HepG2 (cell line): ENCODE data around the gene RTEL1. TPM values are rescaled to one million over a fixed set of nuclear protein-coding genes. Genes with fewer than 3 reads are reported as not detected.
A peak's percentile ranks its signal among the peaks of the same experiment; 100 is the strongest.

ENCODE experiments used
- ASH2L ChIP-seq: fragments of 300-600, 200-600 bp; sonication (generic); IDR thresholded peaks from 2 replicates; pipeline ENCODE4 v1.7.0; 2017; ENCODE audit warnings: low read depth, mild to moderate bottlenecking, moderate library complexity, mixed read lengths, low read length; ENCODE audit not compliant: insufficient read length
- CCAR2 ChIP-seq: fragments of 200-400 bp; formaldehyde crosslinking; optimal IDR thresholded peaks from 2 replicates; pipeline ENCODE3; 2018; ENCODE audit warnings: low read depth, mild to moderate bottlenecking, low read length, moderate library complexity
- CREM ChIP-seq, 2 experiments: sonication (generic) in 1 of 2; formaldehyde crosslinking in 1 of 2; IDR thresholded peaks; 2 replicates each; pipeline versions ENCODE4 v1.4.0 to v1.6.1; 2016 to 2020; ENCODE audit warnings: antibody characterized with exemption in 1 of 2, mild to moderate bottlenecking in 1 of 2, missing genetic modification reagents in 1 of 2
- GPN1 ChIP-seq: sonication (generic); formaldehyde crosslinking; IDR thresholded peaks from 2 replicates; pipeline ENCODE4 v1.5.1; 2020; ENCODE audit warnings: missing genetic modification reagents, borderline replicate concordance
- HNF4A ChIP-seq: sonication (generic); formaldehyde crosslinking; IDR thresholded peaks from 2 replicates; pipeline ENCODE4 v1.4.0; 2020; ENCODE audit warnings: missing genetic modification reagents
- RBM22 ChIP-seq: fragments of 200-400 bp; formaldehyde crosslinking; optimal IDR thresholded peaks from 2 replicates; pipeline ENCODE3; 2017; ENCODE audit warnings: mild to moderate bottlenecking, low read length, moderate library complexity
- REST ChIP-seq, 2 experiments: IDR thresholded peaks; 2 replicates each; pipeline ENCODE4 v1.6.1; 2011 to 2012; ENCODE audit warnings: low read length in 2 of 2, borderline replicate concordance in 1 of 2, low read depth in 1 of 2, mild to moderate bottlenecking in 1 of 2, moderate library complexity in 1 of 2
- SP2 ChIP-seq: sonication (generic); formaldehyde crosslinking; IDR thresholded peaks from 2 replicates; pipeline ENCODE4 v1.5.1; 2020; ENCODE audit warnings: mild to moderate bottlenecking, missing genetic modification reagents
- TFAP4 ChIP-seq: sonication (generic); IDR thresholded peaks from 2 replicates; pipeline ENCODE4 v1.6.1; 2016; ENCODE audit warnings: low read depth, borderline replicate concordance
- ZBTB46 ChIP-seq: sonication (generic); formaldehyde crosslinking; IDR thresholded peaks from 2 replicates; pipeline ENCODE4 v1.4.0; 2020; ENCODE audit warnings: mild to moderate bottlenecking, missing genetic modification reagents, borderline replicate concordance
- ZBTB7B ChIP-seq: sonication (generic); formaldehyde crosslinking; IDR thresholded peaks from 2 replicates; pipeline ENCODE4 v1.4.0; 2020; ENCODE audit warnings: missing genetic modification reagents
- ZNF280B ChIP-seq: sonication (generic); formaldehyde crosslinking; IDR thresholded peaks from 2 replicates; pipeline ENCODE4 v1.5.0; 2020; ENCODE audit warnings: missing genetic modification reagents, mild to moderate bottlenecking, borderline replicate concordance
- ZNF337 ChIP-seq: sonication (generic); formaldehyde crosslinking; IDR thresholded peaks from 2 replicates; pipeline ENCODE4 v1.5.1; 2020; ENCODE audit warnings: missing genetic modification reagents, low read depth, mild to moderate bottlenecking, borderline replicate concordance
- ZNF670 ChIP-seq: sonication (generic); formaldehyde crosslinking; IDR thresholded peaks from 2 replicates; pipeline ENCODE4 v1.8.0; 2022; ENCODE audit warnings: mild to moderate bottlenecking, missing genetic modification reagents, borderline replicate concordance
- ZNF710 ChIP-seq: sonication (generic); formaldehyde crosslinking; IDR thresholded peaks from 2 replicates; pipeline ENCODE4 v1.5.0; 2020; ENCODE audit warnings: mild to moderate bottlenecking, missing genetic modification reagents, borderline replicate concordance
- ZNF720 ChIP-seq: sonication (generic); formaldehyde crosslinking; IDR thresholded peaks from 2 replicates; pipeline ENCODE4 v1.4.0; 2020; ENCODE audit warnings: missing genetic modification reagents
- ZNF780A ChIP-seq: sonication (generic); formaldehyde crosslinking; IDR thresholded peaks from 2 replicates; pipeline ENCODE4 v1.8.0; 2022; ENCODE audit warnings: mild to moderate bottlenecking, missing genetic modification reagents, moderate library complexity
- polyA plus RNA-seq, 8 experiments: library from polyadenylated mRNA; depleted of rRNA in 3 of 8; stranded (reverse) in 7 of 8; unstranded in 1 of 8; fragments of >200 nt; fragmentation: Illumina TruSeq in 4 of 8; extraction: Trizol in 4 of 8; gene quantifications; 2 replicates each; pipeline versions ENCODE4 v1.2.1 to v1.2.3, GENCODE V29; 2011 to 2016; ENCODE audit warnings: low read depth in 4 of 8, missing spikeins in 1 of 8, mixed read lengths in 1 of 8; ENCODE audit not compliant: insufficient read depth in 1 of 8
- total RNA-seq, 5 experiments: library from RNA; depleted of rRNA; stranded (reverse); fragments of >200 nt; fragmentation: Illumina TruSeq; extraction: Trizol; gene quantifications; 2 replicates each; pipeline ENCODE4 v1.2.3, GENCODE V29; 2016; ENCODE audit warnings: low read depth in 1 of 5

The RTEL1 gene
- total and polyA plus RNA-seq, 2 of the 13 experiments (the other 11 are each of a cell fraction or from before 2014, with no cell fraction given) = 21.8 to 36.4 TPM

- no peak for TF ChIP-seq CCAR2
- TF ChIP-seq ZNF780A (CRISPR knock-in tag) = peak; percentile 95
- no peak for TF ChIP-seq CREM (IDR thresholded peaks at IDR 0.05)
- no peak for TF ChIP-seq CREM (CRISPR knock-in tag; IDR thresholded peaks at IDR 0.05)
- TF ChIP-seq ZNF280B (CRISPR knock-in tag) = peak; percentile 95
- TF ChIP-seq ZNF337 = 0 out of 2 replicates have a peak, but pooled peaks have one; percentile 27
- peak; percentile 89; the same call in 1 of the 2 replicates for TF ChIP-seq ZBTB46 (CRISPR knock-in tag)
- TF ChIP-seq RBM22 = peak; percentile 95
- TF ChIP-seq TFAP4 = peak; percentile 83
- peak; percentile 54; the same call in 1 of the 2 replicates for TF ChIP-seq GPN1 (CRISPR knock-in tag)
- TF ChIP-seq HNF4A = peak; percentile 95
- TF ChIP-seq ZNF710 (CRISPR knock-in tag) = peak; percentile 48; the same call in 1 of the 2 replicates
- TF ChIP-seq ZNF670 (CRISPR knock-in tag) = 0 out of 2 replicates have a peak, but pooled peaks have one; percentile 62
- TF ChIP-seq ZBTB7B (CRISPR knock-in tag) = 0 out of 2 replicates have a peak, but pooled peaks have one; percentile 28
- peak in 1 of 2 experiments; percentile 72; a peak in 2 of 4 replicates for TF ChIP-seq REST (IDR thresholded peaks at IDR 0.05; ENCODE audit: borderline replicate concordance in 1 of 2, low read depth in 1 of 2, low read length in 2 of 2)
- no peak for TF ChIP-seq ZNF720 (CRISPR knock-in tag)
- TF ChIP-seq SP2 (CRISPR knock-in tag) = peak; percentile 12
- TF ChIP-seq ASH2L = peak; percentile 56
These were observed 80.0 kb downstream of the RTEL1 start (continued) for GRCh38 chr20:63737945-63738686.
